Measurements from ENCODE around the gene ITPKB. TPM values are rescaled to one million over a fixed set of nuclear protein-coding genes. Genes with fewer than 3 reads are reported as not detected.
"Not testable (repeated sequence)": the region's sequence is repeated elsewhere in the genome, so short reads cannot be mapped to it uniquely, and the experiment has no call there.

Gene ITPKB
- polyA plus RNA-seq, 1 donor from 2014 or later, result 20.4 TPM

GRCh38 chr1:226639206-226639605 is 99.9 kb downstream of the ITPKB start:
- H3K4me3 Mint-ChIP-seq, result peak overlapping the region in 2 of 4 donors; percentile 17 to 65
- H3K4me1 Mint-ChIP-seq, result peaks cover 26 to 46% (median 35%) of the 10 kb centered on the region in 3 donors
- not testable (repeated sequence) for H3K9me3 Mint-ChIP-seq, H3K36me3 Mint-ChIP-seq, H3K27me3 Mint-ChIP-seq
- H3K27ac Mint-ChIP-seq, result peak overlapping the region in 1 of 3 donors; percentile 23

GRCh38 chr1:226638608-226639007 is 100.5 kb downstream of the ITPKB start:
- Mint-ChIP-seq H3K27ac (peak overlapping the region in 1 of 3 donors; percentile 63), H3K27me3 (no peaks in the 10 kb centered on the region), H3K36me3 (peaks cover 6% of the 10 kb centered on the region), H3K9me3 (no peaks in the 10 kb centered on the region), H3K4me1 (peaks cover 23 to 43% (median 30%) of the 10 kb centered on the region in 3 donors), H3K4me3 (peak overlapping the region in 1 of 4 donors; percentile 78)

GRCh38 chr1:226638001-226638601 is 101.0 kb downstream of the ITPKB start:
- Mint-ChIP-seq H3K27me3 (no peaks in the 10 kb centered on the region), H3K36me3 (peaks cover 6% of the 10 kb centered on the region), H3K9me3 (no peaks in the 10 kb centered on the region), H3K27ac (peak overlapping the region in 1 of 3 donors; percentile 63), H3K4me1 (peaks cover 23 to 43% (median 28%) of the 10 kb centered on the region in 3 donors), H3K4me3 (peak overlapping the region in 1 of 4 donors; percentile 77)

GRCh38 chr1:226637147-226637935 is 101.7 kb downstream of the ITPKB start:
- Mint-ChIP-seq H3K27me3 (no peaks in the 10 kb centered on the region), H3K4me3 (peak overlapping the region in 1 of 4 donors; percentile 77), H3K36me3 (peaks cover 6% of the 10 kb centered on the region), H3K27ac (peak overlapping the region in 1 of 3 donors; percentile 59), H3K4me1 (peaks cover 30 to 49% (median 33%) of the 10 kb centered on the region in 3 donors), H3K9me3 (no peaks in the 10 kb centered on the region)

- H3K4me1 Mint-ChIP-seq, result peaks cover 35 to 53% (median 37%) of the 10 kb centered on the region in 3 donors
- H3K36me3 Mint-ChIP-seq, result peaks cover 6% of the 10 kb centered on the region
- H3K27ac Mint-ChIP-seq, result peak overlapping the region in 1 of 3 donors; percentile 71
- peak overlapping the region in 1 of 4 donors; percentile 21 for H3K4me3 Mint-ChIP-seq
- no peaks in the 10 kb centered on the region for H3K9me3 Mint-ChIP-seq
- H3K27me3 Mint-ChIP-seq, result no peaks in the 10 kb centered on the region
These were observed 102.3 kb downstream of the ITPKB start for GRCh38 chr1:226636847-226637096.

- H3K4me3 Mint-ChIP-seq, result peak overlapping the region; percentile 16 to 79 (median 57)
These were observed 103.6 kb downstream of the ITPKB start for GRCh38 chr1:226635456-226635941.

GRCh38 chr1:226634611-226635246 is 104.4 kb downstream of the ITPKB start:
- Mint-ChIP-seq H3K4me3 (peak overlapping the region in 3 of 4 donors; percentile 46 to 79 (median 59)), H3K27me3 (no peaks in the 10 kb centered on the region), H3K4me1 (peaks cover 30 to 43% (median 35%) of the 10 kb centered on the region in 3 donors), H3K27ac (peak overlapping the region; percentile 70 to 86 (median 85)), H3K36me3 (peaks cover 4% of the 10 kb centered on the region), H3K9me3 (no peaks in the 10 kb centered on the region)

More at GRCh38 chr1:226635456-226635941, 103.6 kb downstream of the ITPKB start:
- no peaks in the 10 kb centered on the region for H3K27me3 Mint-ChIP-seq
- H3K36me3 Mint-ChIP-seq, result peaks cover 6% of the 10 kb centered on the region
- peak overlapping the region; percentile 17 to 85 (median 40) for H3K27ac Mint-ChIP-seq
- H3K9me3 Mint-ChIP-seq, result no peaks in the 10 kb centered on the region
- peaks cover 31 to 48% (median 37%) of the 10 kb centered on the region in 3 donors for H3K4me1 Mint-ChIP-seq

- Mint-ChIP-seq H3K27ac (peak overlapping the region; percentile 70 to 86 (median 85)), H3K4me1 (peaks cover 30 to 43% (median 37%) of the 10 kb centered on the region in 3 donors), H3K36me3 (peaks cover 4% of the 10 kb centered on the region), H3K4me3 (peak overlapping the region in 3 of 4 donors; percentile 2 to 46 (median 41)), H3K9me3 (no peaks in the 10 kb centered on the region), H3K27me3 (no peaks in the 10 kb centered on the region)
These were observed 104.9 kb downstream of the ITPKB start for GRCh38 chr1:226634166-226634588.

GRCh38 chr1:226633541-226634165 is 105.4 kb downstream of the ITPKB start:
- peaks cover 6% of the 10 kb centered on the region for H3K36me3 Mint-ChIP-seq
- no peaks in the 10 kb centered on the region for H3K27me3 Mint-ChIP-seq
- peak overlapping the region; percentile 86 to 97 (median 95) for H3K27ac Mint-ChIP-seq
- H3K9me3 Mint-ChIP-seq, result no peaks in the 10 kb centered on the region
- peaks cover 30 to 43% (median 40%) of the 10 kb centered on the region in 3 donors for H3K4me1 Mint-ChIP-seq
- H3K4me3 Mint-ChIP-seq, result peak overlapping the region in 3 of 4 donors; percentile 20 to 71 (median 50)

- no peaks in the 10 kb centered on the region for H3K27me3 Mint-ChIP-seq
- peaks cover 6% of the 10 kb centered on the region for H3K36me3 Mint-ChIP-seq
- H3K4me3 Mint-ChIP-seq, result peak overlapping the region in 3 of 4 donors; percentile 50 to 82 (median 71)
- H3K9me3 Mint-ChIP-seq, result peaks cover 0 to under 1% (median 0%) of the 10 kb centered on the region in 3 donors
- peaks cover 30 to 45% (median 43%) of the 10 kb centered on the region in 3 donors for H3K4me1 Mint-ChIP-seq
- peak overlapping the region; percentile 91 to 97 (median 95) for H3K27ac Mint-ChIP-seq
These were observed 106.1 kb downstream of the ITPKB start for GRCh38 chr1:226632922-226633351.

GRCh38 chr1:226632169-226632879 is 106.8 kb downstream of the ITPKB start:
- H3K9me3 Mint-ChIP-seq, result peaks cover 0 to 4% (median 3%) of the 10 kb centered on the region in 3 donors
- no peaks in the 10 kb centered on the region for H3K27me3 Mint-ChIP-seq
- H3K4me1 Mint-ChIP-seq, result peaks cover 33 to 45% (median 42%) of the 10 kb centered on the region in 3 donors
- peaks cover 6% of the 10 kb centered on the region for H3K36me3 Mint-ChIP-seq
- peak overlapping the region; percentile 91 to 97 (median 95) for H3K27ac Mint-ChIP-seq
- peak overlapping the region in 3 of 4 donors; percentile 50 to 82 (median 71) for H3K4me3 Mint-ChIP-seq

- Mint-ChIP-seq H3K9me3 (peaks cover 0 to 4% (median 3%) of the 10 kb centered on the region in 3 donors), H3K4me1 (peaks cover 35 to 51% (median 41%) of the 10 kb centered on the region in 3 donors), H3K4me3 (no peak overlapping the region), H3K36me3 (peaks cover 6% of the 10 kb centered on the region), H3K27me3 (no peaks in the 10 kb centered on the region), H3K27ac (peak overlapping the region in 2 of 3 donors; percentile 74 to 78)
These were observed 107.7 kb downstream of the ITPKB start for GRCh38 chr1:226631229-226632000.

- Mint-ChIP-seq H3K4me1 (peaks cover 35 to 53% (median 43%) of the 10 kb centered on the region in 3 donors), H3K27ac (peak overlapping the region in 1 of 3 donors; percentile 80), H3K4me3 (no peak overlapping the region), H3K27me3 (no peaks in the 10 kb centered on the region), H3K9me3 (peaks cover 0 to 4% (median 3%) of the 10 kb centered on the region in 3 donors), H3K36me3 (peaks cover 6% of the 10 kb centered on the region)
These were observed 108.5 kb downstream of the ITPKB start for GRCh38 chr1:226630592-226630991.

All from IgD-negative memory B cell (primary cell).